Breast epithelium (tissue), 4 donors: Measurements from ENCODE around the gene MPHOSPH9. TPM values are rescaled to one million over a fixed set of nuclear protein-coding genes. Genes with fewer than 3 reads are reported as not detected.
A peak's percentile ranks its signal among the peaks of the same experiment; 100 is the strongest.

Experiments used
- DNase-seq, 2 donors: peaks; one replicate each; pipeline ENCODE4 v3.0.0-alpha.2; 2019; ENCODE audit warnings: low spot score in 2 of 2
- H3K27ac ChIP-seq, 2 donors: fragments of 200-600 bp; sonication (generic) in 1 of 2; one replicate each; pipeline ENCODE4 v1.5.1; 2016 to 2019; ENCODE audit warnings: mild to moderate bottlenecking in 1 of 2
- H3K27me3 ChIP-seq, 2 donors: fragments of 200-600 bp; sonication (generic) in 1 of 2; one replicate each; pipeline versions ENCODE4 v1.5.1 to v1.6.0; 2017 to 2019; ENCODE audit warnings: control low read depth in 1 of 2, mild to moderate bottlenecking in 1 of 2
- H3K36me3 ChIP-seq: fragments of 200-600 bp; one replicate; pipeline ENCODE4 v1.5.1; 2019
- H3K4me1 ChIP-seq, 2 donors: fragments of 200-600 bp; sonication (generic); one replicate each; pipeline ENCODE4 v1.5.1; 2016 to 2019; ENCODE audit warnings: control low read depth in 1 of 2
- H3K4me3 ChIP-seq, 3 donors: fragments of 200-600 bp; sonication (generic); 1 replicate in 2 of 3; 2 replicates in 1 of 3; pipeline ENCODE4 v1.5.1; 2016 to 2019; ENCODE audit warnings: mild to moderate bottlenecking in 3 of 3, moderate library complexity in 2 of 3
- H3K9me3 ChIP-seq, 2 donors: fragments of 200-600 bp; sonication (generic) in 1 of 2; one replicate each; pipeline ENCODE4 v1.5.1; 2016 to 2019; ENCODE audit warnings: control low read depth in 1 of 2
- POLR2A ChIP-seq: fragments of 450-650 bp; IDR thresholded peaks from one replicate; pipeline ENCODE4 v1.6.1; 2016; ENCODE audit warnings: antibody characterized with exemption, mild to moderate bottlenecking, moderate library complexity
- POLR2AphosphoS5 ChIP-seq, 3 donors: sonication (generic); formaldehyde crosslinking; IDR thresholded peaks; one replicate each; pipeline ENCODE4 v1.6.1; 2017; ENCODE audit warnings: antibody characterized with exemption in 3 of 3
- intact Hi-C: fragments of 100-400 bp; cut with DNase I; formaldehyde crosslinking; loops from one replicate; pipeline ENCODE4 v1.15.1; 2023; ENCODE audit warnings: low total_unique reads
- total RNA-seq, 3 donors: library from RNA; depleted of rRNA; stranded (reverse); fragments of >200 nt; gene quantifications; one replicate each; pipeline ENCODE4 v1.1.0, GENCODE V29; 2016
- TF ChIP-seq, protein P1 (sequence below), 3 donors: fragments of 450-650 bp; IDR thresholded peaks; one replicate each; pipeline ENCODE4 v1.5.1; 2016 to 2017; ENCODE audit warnings: antibody characterized with exemption in 3 of 3, mild to moderate bottlenecking in 3 of 3, moderate library complexity in 3 of 3

The MPHOSPH9 gene
- total RNA-seq, 3 donors from 2014 or later, result 19.0 to 28.6 (median 21.7) TPM

DNA sequence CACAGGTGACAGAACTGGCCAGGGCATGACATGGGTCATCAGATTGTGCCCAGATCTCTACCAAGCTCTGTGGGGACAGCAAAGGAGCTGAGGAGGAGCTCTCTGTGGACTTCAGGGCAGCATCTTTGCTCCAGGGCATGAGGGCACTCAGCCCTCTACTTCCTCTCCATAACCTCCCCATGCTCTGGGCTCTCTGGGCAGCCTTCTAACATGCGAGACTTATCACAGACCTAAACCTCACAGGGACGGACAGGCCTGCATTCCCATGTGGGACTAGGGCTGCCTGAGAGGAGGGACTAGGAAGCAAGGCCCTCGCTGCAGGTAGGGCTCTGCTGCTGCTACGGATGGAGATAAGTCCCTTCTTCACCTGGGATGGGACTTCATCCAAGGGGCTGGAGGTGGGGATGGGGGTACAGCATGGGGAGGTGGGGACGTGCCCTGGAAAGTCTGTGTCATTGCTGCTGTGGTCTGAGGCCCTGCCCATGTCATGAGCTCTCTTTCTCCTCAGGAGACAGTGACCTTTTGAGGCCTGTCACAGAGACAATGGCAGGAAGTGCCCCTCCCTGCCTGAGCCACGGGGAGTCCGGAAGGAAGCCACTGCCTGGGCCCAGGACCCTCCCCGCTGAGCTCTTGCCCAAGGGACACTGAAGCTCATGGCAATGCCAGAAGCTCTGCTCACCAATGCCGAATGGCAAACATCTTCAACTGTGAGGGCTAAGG is 126.1 kb downstream of the MPHOSPH9 start:
- no peaks in the 10 kb centered on the region for H3K4me1 ChIP-seq
- no peaks in the 10 kb centered on the region for H3K9me3 ChIP-seq
- H3K36me3 ChIP-seq, result no peaks in the 10 kb centered on the region
- no peak for DNase-seq
- TF ChIP-seq, protein P1, sequence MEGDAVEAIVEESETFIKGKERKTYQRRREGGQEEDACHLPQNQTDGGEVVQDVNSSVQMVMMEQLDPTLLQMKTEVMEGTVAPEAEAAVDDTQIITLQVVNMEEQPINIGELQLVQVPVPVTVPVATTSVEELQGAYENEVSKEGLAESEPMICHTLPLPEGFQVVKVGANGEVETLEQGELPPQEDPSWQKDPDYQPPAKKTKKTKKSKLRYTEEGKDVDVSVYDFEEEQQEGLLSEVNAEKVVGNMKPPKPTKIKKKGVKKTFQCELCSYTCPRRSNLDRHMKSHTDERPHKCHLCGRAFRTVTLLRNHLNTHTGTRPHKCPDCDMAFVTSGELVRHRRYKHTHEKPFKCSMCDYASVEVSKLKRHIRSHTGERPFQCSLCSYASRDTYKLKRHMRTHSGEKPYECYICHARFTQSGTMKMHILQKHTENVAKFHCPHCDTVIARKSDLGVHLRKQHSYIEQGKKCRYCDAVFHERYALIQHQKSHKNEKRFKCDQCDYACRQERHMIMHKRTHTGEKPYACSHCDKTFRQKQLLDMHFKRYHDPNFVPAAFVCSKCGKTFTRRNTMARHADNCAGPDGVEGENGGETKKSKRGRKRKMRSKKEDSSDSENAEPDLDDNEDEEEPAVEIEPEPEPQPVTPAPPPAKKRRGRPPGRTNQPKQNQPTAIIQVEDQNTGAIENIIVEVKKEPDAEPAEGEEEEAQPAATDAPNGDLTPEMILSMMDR (IDR thresholded peaks at IDR 0.05), result no peak
- TF ChIP-seq POLR2AphosphoS5 (IDR thresholded peaks at IDR 0.05) (no peak), POLR2A (no peak)
- no peaks in the 10 kb centered on the region for H3K27me3 ChIP-seq
- no peak overlapping the region for H3K4me3 ChIP-seq
- intact Hi-C loops, result no loop called here
- peak overlapping the region in 1 of 2 donors; percentile 30 for H3K27ac ChIP-seq

GRCh38 chr12:123105211-123105826 is 127.6 kb downstream of the MPHOSPH9 start:
- H3K36me3 ChIP-seq, result no peaks in the 10 kb centered on the region
- no peaks in the 10 kb centered on the region for H3K27me3 ChIP-seq
- H3K4me1 ChIP-seq, result no peaks in the 10 kb centered on the region
- intact Hi-C loops, result no loop called here
- H3K9me3 ChIP-seq, result no peaks in the 10 kb centered on the region
- H3K27ac ChIP-seq, result peak overlapping the region in 1 of 2 donors; percentile 46
- no peak for DNase-seq
- no peak overlapping the region for H3K4me3 ChIP-seq
- TF ChIP-seq POLR2A, result no peak
- peak in 1 of 3 donors; percentile 19 for TF ChIP-seq POLR2AphosphoS5 (IDR thresholded peaks at IDR 0.05)
- TF ChIP-seq, protein P1 (IDR thresholded peaks at IDR 0.05), result no peak

- no peaks in the 10 kb centered on the region for H3K4me1 ChIP-seq
- H3K4me3 ChIP-seq, result no peak overlapping the region
- peak overlapping the region in 1 of 2 donors; percentile 0 for H3K27ac ChIP-seq
- peaks cover 0 to 4% of the 10 kb centered on the region in 2 donors for H3K27me3 ChIP-seq
- intact Hi-C loops, result no loop called here
- DNase-seq, result no peak
- TF ChIP-seq, protein P1 (IDR thresholded peaks at IDR 0.05), result no peak
- no peak for TF ChIP-seq POLR2AphosphoS5 (IDR thresholded peaks at IDR 0.05)
- TF ChIP-seq POLR2A, result no peak
- H3K36me3 ChIP-seq, result no peaks in the 10 kb centered on the region
- no peaks in the 10 kb centered on the region for H3K9me3 ChIP-seq
Observed at GRCh38 chr12:123104809-123105208, 128.1 kb downstream of the MPHOSPH9 start.

Other genes starting within 250 kb of the MPHOSPH9 start
- gene PITPNM2, start 82.1 kb downstream of the MPHOSPH9 start, total RNA-seq, result 1 to 10 TPM; 2.3 to 7.5 (median 2.4) TPM
- gene MTRFR, start 295 bp upstream of the MPHOSPH9 start, total RNA-seq, result 1 to 10 TPM; 5.6 to 8.8 (median 8.6) TPM
- gene CDK2AP1, start 38.7 kb upstream of the MPHOSPH9 start, total RNA-seq, result 100 to 1,000 TPM in 2 of 3 donors, 10 to 100 TPM in 1; 81.3 to 133 (median 118) TPM
- gene SBNO1, start 131.7 kb upstream of the MPHOSPH9 start, total RNA-seq, result 10 to 100 TPM; 20.3 to 31.0 (median 22.9) TPM
- 10 to 100 TPM; 27.4 to 53.0 (median 31.1) TPM for gene KMT5A, start 151.0 kb upstream of the MPHOSPH9 start, total RNA-seq
- 10 to 100 TPM in 1 of 3 donors, 1 to 10 TPM in 2; 8.9 to 11.8 (median 9.1) TPM for gene RILPL2, start 203.5 kb upstream of the MPHOSPH9 start, total RNA-seq
- gene SNRNP35, start 225.0 kb upstream of the MPHOSPH9 start, total RNA-seq, result 10 to 100 TPM; 14.6 to 24.1 (median 17.7) TPM